A549 (cell line): ENCODE data around the gene CEP78. TPM values are rescaled to one million over a fixed set of nuclear protein-coding genes. Genes with fewer than 3 reads are reported as not detected.

Source experiments
- ATAC-seq, 2 experiments: fragments of 200-7000 bp in 1 of 2; fragments of >200 bp in 1 of 2; cut with Nextera tagmentation in 1 of 2; cut with Tn5 transposase in 1 of 2; 3 replicates each; pipeline versions ENCODE4 v1.8.0 to v1.9.1; 2018 to 2020; ENCODE audit warnings: mild to moderate bottlenecking in 1 of 2, moderate library complexity in 1 of 2
- CTCF ChIA-PET: fragments of 300-600 bp; sonication (Branson Sonifier 250); formaldehyde crosslinking; extraction: SDS; loops from one replicate; lab custom pipeline; 2021; ENCODE audit warnings: antibody characterized with exemption, inconsistent platforms; lab: Yijun Ruan, JAX
- POLR2A ChIA-PET: fragments of 350-600 bp; formaldehyde crosslinking; extraction: SDS; loops from one replicate; lab custom pipeline; 2021; ENCODE audit warnings: antibody characterized with exemption, inconsistent platforms; lab: Yijun Ruan, JAX
- DNase-seq, 2 experiments: peaks; one replicate each; pipeline versions ENCODE4 v3.0.0 to v3.0.0-alpha.2; 2011 to 2016; ENCODE audit warnings: low read depth in 1 of 2, low spot score in 1 of 2
- FAIRE-seq: peaks from 2 replicates; lab custom pipeline; 2011; peaks lifted over from hg19 to GRCh38; lab: Jason Lieb, UNC
- H3K27ac ChIP-seq, 2 experiments: fragments of >200 bp; sonication (Bioruptor Twin); formaldehyde crosslinking; 3 replicates each; pipeline ENCODE4 v1.5.1; 2016 to 2017
- H3K4me1 ChIP-seq: fragments of >200 bp; sonication (Bioruptor Twin); formaldehyde crosslinking; 3 replicates; pipeline ENCODE4 v1.6.1; 2016
- H3K4me2 ChIP-seq: fragments of >200 bp; sonication (Bioruptor Twin); formaldehyde crosslinking; 3 replicates; pipeline ENCODE4 v1.6.1; 2016
- H3K4me3 ChIP-seq: fragments of >200 bp; sonication (Bioruptor Twin); formaldehyde crosslinking; 3 replicates; pipeline ENCODE4 v1.5.1; 2016
- H3K9me3 ChIP-seq: fragments of >200 bp; sonication (Bioruptor Twin); formaldehyde crosslinking; 3 replicates; pipeline ENCODE4 v1.6.1; 2016
- BHLHE40 ChIP-seq: IDR thresholded peaks from 2 replicates; pipeline ENCODE4 v1.6.1; 2012; ENCODE audit warnings: low read depth, low read length, inconsistent platforms
- CBX2 ChIP-seq: fragments of 200-600 bp; sonication (generic); IDR thresholded peaks from 2 replicates; pipeline ENCODE4 v1.6.1; 2016; ENCODE audit warnings: low read depth, mild to moderate bottlenecking, borderline replicate concordance
- CEBPB ChIP-seq, 2 experiments: fragments of >200 bp in 1 of 2; sonication (Bioruptor Twin) in 1 of 2; formaldehyde crosslinking in 1 of 2; IDR thresholded peaks; 2 replicates each; pipeline ENCODE4 v1.6.1; 2012 to 2016
- CHD2 ChIP-seq: fragments of 150-350 bp; IDR thresholded peaks from 2 replicates; pipeline ENCODE4 v1.6.1; 2014; ENCODE audit warnings: low read length; ENCODE audit not compliant: partially characterized antibody
- ESRRA ChIP-seq: fragments of 150-350 bp; IDR thresholded peaks from 2 replicates; pipeline ENCODE4 v1.6.1; 2014; ENCODE audit warnings: mild to moderate bottlenecking, low read length, borderline replicate concordance
- HOXB5 ChIP-seq: fragments of 250-450 bp; sonication (Bioruptor Pico); IDR thresholded peaks from 2 replicates; pipeline ENCODE4 v1.5.0; 2020; ENCODE audit warnings: mild to moderate bottlenecking, moderate library complexity
- JUN ChIP-seq, 2 experiments: fragments of >200 bp; sonication (Bioruptor Twin); formaldehyde crosslinking; IDR thresholded peaks; 2 replicates in 1 of 2; 3 replicates in 1 of 2; pipeline ENCODE4 v1.6.1; 2016 to 2017
- KDM5A ChIP-seq: fragments of 200-600 bp; sonication (generic); IDR thresholded peaks from 2 replicates; pipeline ENCODE4 v1.6.1; 2016; ENCODE audit warnings: antibody characterized with exemption, mild to moderate bottlenecking
- MAFK ChIP-seq: fragments of 450-650 bp; IDR thresholded peaks from 2 replicates; pipeline ENCODE4 v1.6.1; 2014; ENCODE audit not compliant: partially characterized antibody
- PHF8 ChIP-seq: fragments of 200-600 bp; sonication (generic); IDR thresholded peaks from 2 replicates; pipeline ENCODE4 v1.6.1; 2016; ENCODE audit warnings: low read depth, mild to moderate bottlenecking, antibody characterized with exemption, moderate library complexity, borderline replicate concordance
- TFCP2L1 ChIP-seq: fragments of 250-450 bp; sonication (Bioruptor Pico); IDR thresholded peaks from 2 replicates; pipeline ENCODE4 v1.5.0; 2021; ENCODE audit warnings: mild to moderate bottlenecking
- ZC3H11A ChIP-seq: fragments of 450-650 bp; IDR thresholded peaks from 2 replicates; pipeline ENCODE4 v1.6.1; 2014; ENCODE audit warnings: antibody characterized with exemption, mild to moderate bottlenecking
- ZNF302 ChIP-seq: fragments of 250-450 bp; sonication (Bioruptor Pico); IDR thresholded peaks from 2 replicates; pipeline ENCODE4 v1.9.0; 2021; ENCODE audit warnings: inconsistent platforms, mild to moderate bottlenecking, moderate library complexity
- ZSCAN20 ChIP-seq: fragments of 250-450 bp; sonication (Bioruptor Pico); IDR thresholded peaks from 2 replicates; pipeline ENCODE4 v1.8.0; 2022; ENCODE audit warnings: mild to moderate bottlenecking, moderate library complexity
- WGBS: methylation state at CpG from one replicate; pipeline ENCODE4 v1.1.6; 2017; ENCODE audit errors: missing lambda C conversion rate; 5-methylcytosine and 5-hydroxymethylcytosine counted together
- polyA plus RNA-seq, 4 experiments: library from polyadenylated mRNA; depleted of rRNA in 3 of 4; stranded (reverse); fragments of >200 nt; fragmentation: RNase III in 1 of 4; extraction: RNeasy Plus Mini Kit Qiagen cat#74134 plus additional on column Dnase treatment in 1 of 4; gene quantifications; 2 replicates in 3 of 4; 3 replicates in 1 of 4; pipeline ENCODE4 v1.2.3, GENCODE V29; 2011 to 2017
- TF ChIP-seq, protein P1 (sequence below): fragments of >200 bp; sonication (Bioruptor Twin); formaldehyde crosslinking; IDR thresholded peaks from 3 replicates; pipeline ENCODE4 v1.6.1; 2016

The CEP78 gene
- polyA plus RNA-seq, 2 of the 4 experiments (the other 2 are of a cell fraction), result 16.5 to 28.9 TPM

DNA sequence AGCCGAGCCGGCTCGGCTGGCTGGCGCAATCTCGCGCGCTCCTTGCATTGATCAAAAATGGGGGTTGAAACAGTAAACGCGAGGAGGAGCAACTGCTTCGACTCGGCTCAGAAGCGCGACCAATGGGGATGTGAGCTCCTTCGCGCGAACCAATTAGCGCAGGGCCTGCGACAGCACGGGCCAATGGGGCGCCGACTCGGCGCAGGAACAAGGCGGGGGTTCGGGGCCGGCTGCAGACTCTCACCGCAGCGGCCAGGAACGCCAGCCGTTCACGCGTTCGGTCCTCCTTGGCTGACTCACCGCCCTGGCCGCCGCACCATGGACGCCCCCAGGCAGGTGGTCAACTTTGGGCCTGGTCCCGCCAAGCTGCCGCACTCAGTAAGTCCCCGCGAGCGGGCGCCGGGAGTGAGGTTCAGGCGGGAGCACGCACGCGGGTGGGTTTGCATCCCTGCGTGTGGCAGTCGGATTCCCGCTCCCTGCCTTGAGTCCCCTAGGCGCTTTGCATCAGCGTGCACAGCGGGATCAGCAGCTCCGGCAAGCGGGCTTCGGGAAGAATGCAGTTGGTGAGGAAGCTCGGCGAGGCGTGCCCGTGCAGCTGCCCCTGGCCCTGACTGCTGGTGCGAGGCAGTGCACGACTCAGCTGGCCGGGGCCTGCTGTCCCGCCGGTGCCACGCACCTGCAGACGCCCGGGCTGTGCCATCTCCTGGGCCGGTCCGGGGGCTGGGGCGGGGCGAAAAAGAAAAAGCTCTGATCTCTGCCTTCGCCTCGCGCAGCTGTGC, 61.2 kb downstream of the CEP78 start, which contains the start of gene PSAT1 (continued):
- TF ChIP-seq MAFK, result no peak
- TF ChIP-seq ESRRA, result no peak
- peak; percentile 32; the same call in 1 of the 2 replicates for TF ChIP-seq PHF8
- TF ChIP-seq KDM5A, result no peak
- no peak for TF ChIP-seq ZSCAN20
- TF ChIP-seq CBX2, result no peak

DNA sequence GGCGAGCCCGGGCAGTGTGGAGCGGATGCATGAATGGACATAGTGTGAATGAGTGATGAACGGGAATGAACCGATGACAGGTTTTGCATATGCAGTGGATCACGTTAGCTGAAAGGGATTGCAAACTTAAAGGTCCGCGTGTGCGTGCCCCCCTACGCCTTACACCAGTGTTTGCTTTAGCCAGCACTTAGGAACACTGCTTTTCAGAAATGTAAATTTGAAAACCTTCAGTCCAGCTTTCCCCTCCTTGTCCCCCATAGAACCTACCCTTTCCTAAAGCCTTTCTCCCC, 61.7 kb downstream of the CEP78 start:
- peak overlapping the region; percentile 75 for H3K4me3 ChIP-seq
- FAIRE-seq, result no peak
- CTCF ChIA-PET, result interaction anchor here (1.2 to 2.0 kb wide), 3 partner anchors 37 to 42 kb away, joined by 3 to 7 read pairs (median 7); no protein-coding TSS in a partner anchor
- no peak for TF ChIP-seq ZNF302 (CRISPR knock-in tag)
- TF ChIP-seq HOXB5, result 0 out of 2 replicates have a peak, but pooled peaks have one; percentile 30
- TF ChIP-seq JUN (IDR thresholded peaks at IDR 0.05), result no peak
- TF ChIP-seq, all 56 proteins: peak for 1
- peak overlapping the region; percentile 83 for H3K4me2 ChIP-seq
- POLR2A ChIA-PET, result interaction anchor here (1.2 to 2.2 kb wide), 6 partner anchors 9 to 61 kb away, joined by 3 to 12 read pairs (median 6); partner anchors contain the start of gene CEP78
- under 1% methylated on average over 10 of the region's 10 CpGs for WGBS
- no peaks in the 10 kb centered on the region for H3K9me3 ChIP-seq
- peak overlapping the region; percentile 97 to 99 for H3K27ac ChIP-seq
- ATAC-seq (peak in 1 of 2 experiments; percentile 31; a peak in 2 of 6 replicates), DNase-seq (peak in 1 of 2 experiments; percentile 31)
- peaks cover 44% of the 10 kb centered on the region for H3K4me1 ChIP-seq

DNA sequence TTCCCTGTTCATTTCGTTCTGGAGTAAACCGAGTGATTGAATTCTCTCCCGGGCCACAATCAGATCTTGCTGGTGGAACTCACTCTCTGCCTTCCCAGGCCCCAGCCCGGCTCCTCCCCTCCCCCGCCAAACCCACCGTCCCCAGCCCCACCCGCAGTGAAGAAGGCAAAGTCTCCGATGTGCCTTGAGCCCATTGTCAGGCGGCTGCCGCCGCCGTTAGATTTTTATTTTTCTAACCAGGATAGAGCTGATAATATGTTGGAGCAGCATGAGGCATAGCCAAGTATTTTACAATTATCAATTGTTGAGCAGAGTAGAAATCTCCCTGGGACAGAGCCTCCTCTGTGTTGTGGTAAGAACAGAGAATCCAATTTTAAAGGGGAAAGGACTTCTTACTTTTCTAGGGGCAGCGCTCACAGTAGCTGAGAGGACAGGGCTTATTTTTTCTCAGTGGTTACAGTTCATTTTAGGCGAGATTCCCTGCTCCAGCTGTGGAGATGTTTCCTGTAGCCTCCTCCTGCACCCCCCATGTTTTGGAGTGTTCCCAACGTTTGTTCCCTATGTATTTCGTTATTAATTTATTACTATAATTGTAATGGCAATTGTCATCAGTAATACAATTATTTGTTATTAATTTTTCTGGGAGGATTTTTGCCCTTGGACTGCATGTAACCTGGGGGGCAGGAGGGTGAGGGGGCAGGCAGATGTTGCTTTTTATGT, 62.3 kb downstream of the CEP78 start:
- 4% methylated on average over 12 of the region's 16 CpGs for WGBS
- H3K4me1 ChIP-seq, result peaks cover 45% of the 10 kb centered on the region
- CTCF ChIA-PET, result interaction anchor here (1.8 kb wide), 1 partner anchor 38 kb away, joined by 7 read pairs; no protein-coding TSS in a partner anchor
- peak overlapping the region; percentile 97 to 99 for H3K27ac ChIP-seq
- ATAC-seq, result peak in 1 of 2 experiments; percentile 0; a peak in 1 of 6 replicates
- peak overlapping the region; percentile 83 for H3K4me2 ChIP-seq
- peak in 1 of 2 experiments; percentile 38 for DNase-seq
- no peak for FAIRE-seq
- POLR2A ChIA-PET, result no interaction called here
- peak overlapping the region; percentile 75 for H3K4me3 ChIP-seq
- H3K9me3 ChIP-seq, result no peaks in the 10 kb centered on the region
- TF ChIP-seq, protein P1, sequence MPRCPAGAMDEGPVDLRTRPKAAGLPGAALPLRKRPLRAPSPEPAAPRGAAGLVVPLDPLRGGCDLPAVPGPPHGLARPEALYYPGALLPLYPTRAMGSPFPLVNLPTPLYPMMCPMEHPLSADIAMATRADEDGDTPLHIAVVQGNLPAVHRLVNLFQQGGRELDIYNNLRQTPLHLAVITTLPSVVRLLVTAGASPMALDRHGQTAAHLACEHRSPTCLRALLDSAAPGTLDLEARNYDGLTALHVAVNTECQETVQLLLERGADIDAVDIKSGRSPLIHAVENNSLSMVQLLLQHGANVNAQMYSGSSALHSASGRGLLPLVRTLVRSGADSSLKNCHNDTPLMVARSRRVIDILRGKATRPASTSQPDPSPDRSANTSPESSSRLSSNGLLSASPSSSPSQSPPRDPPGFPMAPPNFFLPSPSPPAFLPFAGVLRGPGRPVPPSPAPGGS, result 0 out of 3 replicates have a peak, but pooled peaks have one; percentile 14
- TF ChIP-seq ZSCAN20, result no peak
- TF ChIP-seq BHLHE40, result no peak

DNA sequence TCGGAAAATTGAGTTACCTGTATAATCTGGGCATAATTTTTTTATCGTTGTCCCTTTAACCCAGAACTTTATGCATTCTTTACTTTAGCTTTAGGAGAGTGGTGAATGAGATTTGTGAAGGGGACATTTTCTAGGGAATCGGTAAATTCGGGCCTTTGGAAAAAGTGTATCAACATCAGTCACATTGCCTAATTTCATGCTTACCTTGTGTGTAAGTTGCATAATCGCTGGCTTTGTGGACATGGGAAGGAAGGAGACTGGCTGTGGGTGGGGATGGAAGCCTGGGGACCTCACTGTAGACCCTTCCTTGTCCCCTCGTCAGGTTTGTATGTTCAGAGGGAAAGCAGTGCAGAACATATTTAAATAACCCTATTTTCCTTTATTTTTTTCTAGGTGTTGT, 64.3 kb downstream of the CEP78 start:
- FAIRE-seq, result no peak
- Histone ChIP-seq H3K4me3 (0 out of 3 replicates have a peak overlapping the region, but pooled peaks have one; percentile 9), H3K27ac (no peak overlapping the region), H3K4me1 (peaks cover 48% of the 10 kb centered on the region), H3K4me2 (peak overlapping the region; percentile 83), H3K9me3 (no peaks in the 10 kb centered on the region)
- ChIA-PET POLR2A (no interaction called here), CTCF (interaction anchor here (1.2 kb wide), 1 partner anchor 39 kb away, joined by 3 read pairs; no protein-coding TSS in a partner anchor)
- DNase-seq, result no peak
- WGBS, result 88% methylated on average over 6 of the region's 6 CpGs
- TF ChIP-seq CHD2, result no peak
- no peak for TF ChIP-seq TFCP2L1 (CRISPR knock-in tag)
- TF ChIP-seq CEBPB (IDR thresholded peaks at IDR 0.05), result peak in 1 of 2 experiments; percentile 52; a peak in 2 of 4 replicates
- no peak for TF ChIP-seq ZC3H11A
- ATAC-seq, result no peak
